HFFc6 (cell line): Measurements from ENCODE around the gene PAK1. TPM values are rescaled to one million over a fixed set of nuclear protein-coding genes. Genes with fewer than 3 reads are reported as not detected.
A peak's percentile ranks its signal among the peaks of the same experiment; 100 is the strongest.

Source experiments
- DNase-seq: peaks from one replicate; pipeline ENCODE4 v3.0.0-alpha.2; 2018
- H3K27ac Mint-ChIP-seq: 2 replicates; pipeline ENCODE4 v1.8.0; 2020; ENCODE audit warnings: mild to moderate bottlenecking, mixed read lengths
- H3K27me3 Mint-ChIP-seq: 2 replicates; pipeline ENCODE4 v1.8.0; 2021; ENCODE audit warnings: mild to moderate bottlenecking, moderate library complexity, mixed read lengths; ENCODE audit not compliant: insufficient read depth
- H3K36me3 Mint-ChIP-seq: 2 replicates; pipeline ENCODE4 v1.8.0; 2021; ENCODE audit warnings: low read depth, mixed read lengths
- H3K4me1 Mint-ChIP-seq: 2 replicates; pipeline ENCODE4 v1.8.0; 2020; ENCODE audit warnings: low read depth, mixed read lengths
- H3K4me3 Mint-ChIP-seq: 2 replicates; pipeline ENCODE4 v1.8.0; 2020; ENCODE audit warnings: mild to moderate bottlenecking, moderate library complexity, mixed read lengths
- H3K9me3 Mint-ChIP-seq: 2 replicates; pipeline ENCODE4 v1.8.0; 2020; ENCODE audit warnings: mild to moderate bottlenecking, mixed read lengths
- total RNA-seq, 6 experiments: library from RNA; stranded (reverse); fragmentation: NEBNext Ultra II Directional; extraction: Animal tissue kit (Norgen Biotek cat#: 25700); gene quantifications; 2 replicates in 1 of 6; 3 replicates in 5 of 6; pipeline ENCODE4 v1.2.3, GENCODE V29; 2021
- TF ChIP-seq, protein P1 (sequence below): fragments of 200-600 bp; sonication (generic); IDR thresholded peaks from 2 replicates; pipeline ENCODE4 v1.5.0; 2021; ENCODE audit warnings: antibody characterized with exemption, mild to moderate bottlenecking

PAK1 gene
- total RNA-seq, 6 experiments from 2014 or later, result 41.7 to 52.2 (median 48.8) TPM

DNA sequence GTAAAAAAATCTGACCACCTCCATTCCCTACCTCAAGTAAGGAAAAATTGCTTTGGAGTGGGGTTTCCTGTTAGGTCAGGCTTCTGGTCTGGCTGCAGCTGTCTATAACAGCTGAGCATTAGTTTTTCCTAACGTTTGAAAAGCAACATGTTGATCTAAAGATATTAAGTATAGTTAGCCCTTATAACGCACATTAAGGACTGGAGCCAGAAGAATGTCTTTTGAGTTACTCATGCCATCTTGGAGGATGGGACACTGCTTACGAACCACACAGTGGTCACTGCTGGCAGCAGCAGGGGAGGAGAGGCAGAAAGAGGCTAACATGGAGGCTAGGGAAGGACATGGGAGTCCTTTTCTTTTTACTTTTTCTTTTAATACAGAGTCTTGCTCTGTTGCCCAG lies 128.3 kb downstream of the PAK1 start:
- TF ChIP-seq, protein P1, sequence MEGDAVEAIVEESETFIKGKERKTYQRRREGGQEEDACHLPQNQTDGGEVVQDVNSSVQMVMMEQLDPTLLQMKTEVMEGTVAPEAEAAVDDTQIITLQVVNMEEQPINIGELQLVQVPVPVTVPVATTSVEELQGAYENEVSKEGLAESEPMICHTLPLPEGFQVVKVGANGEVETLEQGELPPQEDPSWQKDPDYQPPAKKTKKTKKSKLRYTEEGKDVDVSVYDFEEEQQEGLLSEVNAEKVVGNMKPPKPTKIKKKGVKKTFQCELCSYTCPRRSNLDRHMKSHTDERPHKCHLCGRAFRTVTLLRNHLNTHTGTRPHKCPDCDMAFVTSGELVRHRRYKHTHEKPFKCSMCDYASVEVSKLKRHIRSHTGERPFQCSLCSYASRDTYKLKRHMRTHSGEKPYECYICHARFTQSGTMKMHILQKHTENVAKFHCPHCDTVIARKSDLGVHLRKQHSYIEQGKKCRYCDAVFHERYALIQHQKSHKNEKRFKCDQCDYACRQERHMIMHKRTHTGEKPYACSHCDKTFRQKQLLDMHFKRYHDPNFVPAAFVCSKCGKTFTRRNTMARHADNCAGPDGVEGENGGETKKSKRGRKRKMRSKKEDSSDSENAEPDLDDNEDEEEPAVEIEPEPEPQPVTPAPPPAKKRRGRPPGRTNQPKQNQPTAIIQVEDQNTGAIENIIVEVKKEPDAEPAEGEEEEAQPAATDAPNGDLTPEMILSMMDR, result peak; percentile 35; the same call in 1 of the 2 replicates
- Mint-ChIP-seq H3K27ac (peak overlapping the region; percentile 87), H3K27me3 (peaks cover 1% of the 10 kb centered on the region; the same call in 1 of the 2 replicates), H3K4me1 (peaks cover 58% of the 10 kb centered on the region), H3K4me3 (peak overlapping the region; percentile 27; the same call in 1 of the 2 replicates), H3K9me3 (no peaks in the 10 kb centered on the region), H3K36me3 (peaks cover 54% of the 10 kb centered on the region)
- peak; percentile 83 for DNase-seq

DNA sequence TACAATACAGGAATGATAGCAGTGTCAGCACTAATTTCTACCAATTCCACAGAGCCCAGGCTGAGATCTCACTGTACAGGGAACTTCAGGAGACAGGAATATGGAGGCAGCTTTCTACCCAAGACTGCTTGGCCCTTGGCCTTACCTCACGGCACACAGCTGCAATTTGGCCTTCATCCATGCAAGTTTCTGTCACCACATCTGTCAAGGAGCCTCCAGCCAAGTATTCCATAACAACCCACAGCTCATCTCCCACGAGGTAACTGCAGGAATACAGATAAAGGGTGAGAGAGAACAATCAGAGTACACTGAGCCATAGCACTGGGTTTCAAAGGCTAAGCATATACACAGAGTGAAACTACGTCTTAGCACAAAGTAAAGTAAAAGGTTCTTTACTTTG lies 133.4 kb downstream of the PAK1 start:
- Mint-ChIP-seq H3K27ac (no peak overlapping the region), H3K27me3 (peaks cover 1% of the 10 kb centered on the region), H3K4me1 (peaks cover 23% of the 10 kb centered on the region), H3K4me3 (no peak overlapping the region), H3K9me3 (no peaks in the 10 kb centered on the region), H3K36me3 (peaks cover 47% of the 10 kb centered on the region)
- DNase-seq, result no peak
- TF ChIP-seq, protein P1, result no peak

DNA sequence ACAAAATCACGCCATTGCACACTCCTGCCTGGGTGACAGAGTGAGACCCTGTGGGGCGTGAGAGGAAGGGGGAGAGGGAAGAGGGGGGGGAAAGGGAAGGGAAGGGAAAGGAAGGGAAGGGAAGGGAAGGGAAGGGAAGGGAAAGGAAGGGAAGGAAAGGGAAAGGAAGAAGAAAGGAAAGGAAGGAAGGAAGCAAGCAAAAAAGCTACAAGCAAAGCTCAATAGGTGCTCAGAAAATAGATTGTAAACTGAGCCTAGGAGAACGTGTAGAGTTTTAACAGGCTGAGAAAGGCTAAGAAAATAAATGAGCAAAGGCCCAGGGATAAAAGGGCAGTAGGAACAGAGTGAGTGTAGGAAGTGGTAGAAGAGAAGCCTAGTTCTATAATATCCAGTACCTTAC lies 141.6 kb downstream of the PAK1 start:
- H3K27me3 Mint-ChIP-seq, result no peaks in the 10 kb centered on the region; the same call in 1 of the 2 replicates
- H3K4me1 Mint-ChIP-seq, result no peaks in the 10 kb centered on the region
- no peak for DNase-seq
- H3K36me3 Mint-ChIP-seq, result peaks cover 35% of the 10 kb centered on the region
- no peak overlapping the region for H3K27ac Mint-ChIP-seq
- TF ChIP-seq, protein P1, result no peak
- H3K9me3 Mint-ChIP-seq, result peaks cover 4% of the 10 kb centered on the region; the same call in 1 of the 2 replicates
- H3K4me3 Mint-ChIP-seq, result no peak overlapping the region

DNA sequence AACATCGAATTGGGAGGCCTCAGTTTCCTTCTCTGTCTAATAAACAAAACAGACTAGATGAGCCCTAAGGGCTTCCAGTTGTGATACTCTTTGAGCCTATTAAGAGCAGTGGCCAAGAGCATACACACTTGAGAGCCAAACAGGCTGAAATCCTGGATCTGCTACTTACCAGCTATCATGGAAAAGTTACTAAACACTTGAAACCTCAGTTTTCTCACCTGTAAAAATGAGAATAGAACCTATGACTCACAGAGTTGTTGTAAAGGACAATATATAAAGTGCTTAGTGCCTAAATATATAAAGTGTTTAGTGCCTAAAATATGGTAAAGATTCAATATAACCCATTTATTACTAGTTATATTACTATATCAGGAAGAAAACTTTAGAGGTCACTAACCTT lies 148.7 kb downstream of the PAK1 start:
- no peaks in the 10 kb centered on the region; the same call in 1 of the 2 replicates for H3K9me3 Mint-ChIP-seq
- H3K4me3 Mint-ChIP-seq, result no peak overlapping the region
- no peak for DNase-seq
- H3K27ac Mint-ChIP-seq, result no peak overlapping the region
- H3K36me3 Mint-ChIP-seq, result peaks cover 29% of the 10 kb centered on the region
- peaks cover 31% of the 10 kb centered on the region for H3K4me1 Mint-ChIP-seq
- TF ChIP-seq, protein P1, result no peak
- no peaks in the 10 kb centered on the region for H3K27me3 Mint-ChIP-seq

DNA sequence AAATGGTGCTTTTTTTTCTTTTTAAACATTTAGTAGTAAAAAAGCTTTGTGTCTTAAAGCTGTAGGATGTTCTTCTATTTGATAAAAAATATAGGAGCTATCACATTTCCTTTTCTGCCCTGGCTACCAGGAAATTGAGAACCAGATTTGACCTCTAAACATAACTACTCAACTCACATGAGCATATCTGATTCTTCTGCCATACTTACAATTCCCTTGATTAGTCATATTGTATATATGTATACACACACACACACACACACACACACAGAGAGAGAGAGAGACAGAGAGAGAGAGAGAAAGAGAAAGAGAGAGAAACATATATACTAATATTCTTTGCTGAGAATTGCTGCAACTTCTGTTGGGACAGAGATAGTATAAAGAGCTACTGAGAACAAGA lies 149.4 kb downstream of the PAK1 start:
- Mint-ChIP-seq H3K4me1 (peaks cover 34% of the 10 kb centered on the region), H3K27ac (no peak overlapping the region), H3K36me3 (peaks cover 29% of the 10 kb centered on the region), H3K27me3 (no peaks in the 10 kb centered on the region; the same call in 1 of the 2 replicates), H3K9me3 (no peaks in the 10 kb centered on the region; the same call in 1 of the 2 replicates), H3K4me3 (no peak overlapping the region)
- DNase-seq, result peak; percentile 29
- TF ChIP-seq, protein P1, result no peak
